H1 (cell line): ENCODE measurements around the gene ZNF597. TPM values are rescaled to one million over a fixed set of nuclear protein-coding genes. Genes with fewer than 3 reads are reported as not detected.

Source experiments
- ATF2 ChIP-seq: IDR thresholded peaks from 2 replicates; pipeline ENCODE4 v1.6.1; 2012; ENCODE audit warnings: low read length, inconsistent platforms
- EGR1 ChIP-seq: IDR thresholded peaks from 2 replicates; pipeline ENCODE4 v1.6.1; 2011; ENCODE audit warnings: low read depth, low read length, borderline replicate concordance
- RNF2 ChIP-seq: fragments of 200-900, 300-1000 bp; sonication (generic); IDR thresholded peaks from 2 replicates; pipeline ENCODE4 v1.7.1; 2016; ENCODE audit warnings: borderline replicate concordance, low read depth, mild to moderate bottlenecking, antibody characterized with exemption, low read length; ENCODE audit not compliant: poor library complexity, severe bottlenecking; ENCODE audit errors: missing control alignments
- SIRT6 ChIP-seq: IDR thresholded peaks from one replicate; pipeline ENCODE4 v1.7.1; 2012; ENCODE audit warnings: low read length, inconsistent platforms
- TAF7 ChIP-seq: optimal IDR thresholded peaks from 2 replicates; pipeline ENCODE3; 2011; ENCODE audit warnings: low read depth, mild to moderate bottlenecking, inconsistent platforms, low read length, moderate library complexity, borderline replicate concordance
- polyA plus RNA-seq, 7 experiments: library from polyadenylated mRNA; depleted of rRNA in 3 of 7; stranded (reverse) in 5 of 7; unstranded in 2 of 7; fragments of >200 nt in 5 of 7; fragments of 200-250 nt in 2 of 7; gene quantifications; 1 replicate in 5 of 7; 2 replicates in 1 of 7; 4 replicates in 1 of 7; pipeline versions ENCODE4 v1.2.1 to v1.2.3, GENCODE V29; 2011 to 2013; ENCODE audit warnings: missing spikeins in 2 of 7, mixed read lengths in 2 of 7
- total RNA-seq: library from RNA; stranded (reverse); fragmentation: NEBNext Ultra II Directional; extraction: Animal tissue kit (Norgen Biotek cat#: 25700); gene quantifications from 2 replicates; pipeline ENCODE4 v1.2.1, GENCODE V29; 2021

Gene ZNF597
- total and polyA plus RNA-seq, 2 of the 8 experiments (the other 6 are each of a cell fraction or from before 2014, with no cell fraction given), result 0.68 to 2.6 TPM

DNA sequence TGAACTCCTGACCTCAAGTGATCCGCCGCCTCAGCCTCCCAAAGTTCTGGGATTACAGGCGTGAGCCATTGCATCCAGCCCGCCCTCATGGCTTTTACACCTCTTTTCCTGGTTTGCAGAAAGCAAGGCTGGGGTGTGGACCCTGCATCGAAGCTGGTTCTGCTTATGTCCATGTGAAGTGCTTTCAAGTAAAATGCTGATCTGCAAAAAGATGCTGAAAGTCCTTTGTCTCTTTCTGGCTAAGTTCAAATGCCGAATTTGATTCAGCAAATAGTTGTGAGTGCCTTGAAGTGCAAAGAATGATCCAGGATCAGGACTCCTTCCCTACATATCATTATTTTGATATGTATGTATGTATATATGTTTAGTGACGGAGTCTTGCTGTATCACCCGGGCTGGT is 17.3 kb upstream of the ZNF597 start (continued):
- TF ChIP-seq RNF2 (no peak), SIRT6 (no peak), ATF2 (no peak), EGR1 (no peak), TAF7 (no peak)
